Stimulated activated CD8-positive, alpha-beta memory T cell treated with anti-CD3 and anti-CD28 coated beads, Interleukin-12 subunit alpha, Interleukin-12 subunit beta, amount 100 ng/mL, for 24 hours (primary cell): Measurements from ENCODE around the gene HECTD1.
"Not testable (repeated sequence)": the region's sequence is repeated elsewhere in the genome, so short reads cannot be mapped to it uniquely, and the experiment has no call there.

Experiments
- DNase-seq: peaks from one replicate; pipeline ENCODE4 v3.0.0-alpha.2; 2020; ENCODE audit errors: extremely low read depth

The HECTD1 gene

GRCh38 chr14:31194661-31195060 is 12.9 kb downstream of the HECTD1 start:
- DNase-seq: no peak

GRCh38 chr14:31194095-31194494 is 13.5 kb downstream of the HECTD1 start:
- no peak for DNase-seq

- not testable (repeated sequence) for DNase-seq
These were observed 15.0 kb downstream of the HECTD1 start for GRCh38 chr14:31192544-31192943.

- no peak for DNase-seq
These were observed 16.8 kb downstream of the HECTD1 start for GRCh38 chr14:31190717-31191263.

GRCh38 chr14:31190219-31190603 is 17.4 kb downstream of the HECTD1 start:
- no peak for DNase-seq

GRCh38 chr14:31189346-31190218 is 18.0 kb downstream of the HECTD1 start:
- DNase-seq: no peak

GRCh38 chr14:31188744-31189143 is 18.8 kb downstream of the HECTD1 start:
- no peak for DNase-seq

- DNase-seq: not testable (repeated sequence)
These were observed 25.6 kb downstream of the HECTD1 start for GRCh38 chr14:31182016-31182415.

GRCh38 chr14:31181271-31181670 is 26.3 kb downstream of the HECTD1 start:
- DNase-seq: no peak

- DNase-seq: no peak
These were observed 27.1 kb downstream of the HECTD1 start for GRCh38 chr14:31180299-31181051.

GRCh38 chr14:31174433-31174832 is 33.2 kb downstream of the HECTD1 start:
- DNase-seq: no peak

- no peak for DNase-seq
These were observed 34.3 kb downstream of the HECTD1 start for GRCh38 chr14:31173120-31173837.

- DNase-seq: no peak
These were observed 35.5 kb downstream of the HECTD1 start for GRCh38 chr14:31172084-31172483.

- no peak for DNase-seq
These were observed 37.2 kb downstream of the HECTD1 start for GRCh38 chr14:31170411-31170810.

- no peak for DNase-seq
These were observed 37.7 kb downstream of the HECTD1 start for GRCh38 chr14:31169877-31170276.

GRCh38 chr14:31167032-31167431 is 40.6 kb downstream of the HECTD1 start:
- no peak for DNase-seq

- no peak for DNase-seq
These were observed 41.4 kb downstream of the HECTD1 start for GRCh38 chr14:31166271-31166561.

- DNase-seq: no peak
These were observed 43.5 kb downstream of the HECTD1 start for GRCh38 chr14:31164115-31164514.

- DNase-seq: no peak
These were observed 44.5 kb downstream of the HECTD1 start for GRCh38 chr14:31162910-31163649.

GRCh38 chr14:31161274-31161673 is 46.3 kb downstream of the HECTD1 start:
- no peak for DNase-seq

- DNase-seq: no peak
These were observed 47.8 kb downstream of the HECTD1 start for GRCh38 chr14:31159682-31160296.
